HEK293 (cell line): ENCODE data around the gene DPH6.
"Not testable (repeated sequence)": the region's sequence is repeated elsewhere in the genome, so short reads cannot be mapped to it uniquely, and the experiment has no call there.

ENCODE experiments used
- CTCF ChIA-PET: fragments of 350-600 bp; formaldehyde crosslinking; extraction: SDS; loops from one replicate; lab custom pipeline; 2021; ENCODE audit warnings: antibody characterized with exemption; lab: Yijun Ruan, JAX
- POLR2A ChIA-PET: fragments of 300-600 bp; formaldehyde crosslinking; extraction: SDS; loops from one replicate; lab custom pipeline; 2020; ENCODE audit warnings: antibody characterized with exemption, inconsistent platforms; lab: Yijun Ruan, JAX
- H3K27ac ChIP-seq: fragments of 200-500 bp; sonication (Bioruptor generic); 2 replicates; pipeline ENCODE4 v1.5.1; 2014; ENCODE audit warnings: low read depth, low read length, control low read depth, inconsistent platforms; ENCODE audit errors: extremely low read depth
- H3K36me3 ChIP-seq, 2 experiments: fragments of 200-500 bp in 1 of 2; sonication (Bioruptor generic) in 1 of 2; 1 replicate in 1 of 2; 2 replicates in 1 of 2; pipeline ENCODE4 v1.5.1; 2014 to 2017; ENCODE audit warnings: inconsistent platforms in 2 of 2, low read length in 2 of 2; ENCODE audit not compliant: control insufficient read depth in 2 of 2, insufficient read depth in 1 of 2
- H3K4me1 ChIP-seq: fragments of 200-500 bp; sonication (Bioruptor generic); 2 replicates; pipeline ENCODE4 v1.5.1; 2014; ENCODE audit warnings: mild to moderate bottlenecking, low read length, inconsistent platforms; ENCODE audit not compliant: control insufficient read depth, insufficient read depth
- H3K4me3 ChIP-seq: 2 replicates; pipeline ENCODE4 v1.5.1; 2011; ENCODE audit warnings: low read depth, mild to moderate bottlenecking, control low read depth, low read length, moderate library complexity
- H3K9me3 ChIP-seq: fragments of 200-500 bp; sonication (Bioruptor generic); 2 replicates; pipeline ENCODE4 v1.5.1; 2014; ENCODE audit warnings: low read depth, low read length, inconsistent platforms; ENCODE audit not compliant: control insufficient read depth, insufficient read depth
- HOXA7 ChIP-seq: sonication (generic); formaldehyde crosslinking; IDR thresholded peaks from 2 replicates; pipeline ENCODE4 v1.8.1; 2022; ENCODE audit warnings: missing genetic modification reagents, borderline replicate concordance
- PRDM1 ChIP-seq: fragments of 450-650 bp; formaldehyde crosslinking; IDR thresholded peaks from 2 replicates; pipeline ENCODE4; 2016; ENCODE audit warnings: missing biosample characterization, missing genetic modification characterization
- ZBTB7A ChIP-seq: fragments of 450-650 bp; formaldehyde crosslinking; IDR thresholded peaks from 2 replicates; pipeline ENCODE4 v1.5.1; 2016; ENCODE audit warnings: low read depth, missing biosample characterization, missing genetic modification characterization
- ZFHX2 ChIP-seq: fragments of 450-650 bp; formaldehyde crosslinking; conservative IDR thresholded peaks from 2 replicates; pipeline ENCODE4 v1.5.1; 2016; ENCODE audit warnings: missing biosample characterization, missing genetic modification characterization
- ZNF114 ChIP-seq: fragments of 450-650 bp; formaldehyde crosslinking; IDR thresholded peaks from 2 replicates; pipeline ENCODE4 v1.5.0; 2017; ENCODE audit warnings: missing biosample characterization, missing genetic modification characterization
- ZNF221 ChIP-seq: fragments of 450-650 bp; formaldehyde crosslinking; IDR thresholded peaks from 2 replicates; pipeline ENCODE4 v1.5.1; 2017; ENCODE audit warnings: missing biosample characterization, missing genetic modification characterization, borderline replicate concordance
- ZNF223 ChIP-seq: fragments of 450-650 bp; formaldehyde crosslinking; IDR thresholded peaks from 2 replicates; pipeline ENCODE4 v1.5.1; 2016; ENCODE audit warnings: missing biosample characterization, missing genetic modification characterization
- ZNF23 ChIP-seq: fragments of 450-650 bp; formaldehyde crosslinking; IDR thresholded peaks from 2 replicates; pipeline ENCODE4 v1.5.1; 2016; ENCODE audit warnings: missing biosample characterization, missing genetic modification characterization, borderline replicate concordance
- ZNF248 ChIP-seq: fragments of 450-650 bp; formaldehyde crosslinking; IDR thresholded peaks from 2 replicates; pipeline ENCODE4 v1.5.1; 2017; ENCODE audit warnings: missing biosample characterization, missing genetic modification characterization
- ZNF366 ChIP-seq: fragments of 450-650 bp; formaldehyde crosslinking; conservative IDR thresholded peaks from 2 replicates; pipeline ENCODE4 v1.5.1; 2016; ENCODE audit warnings: missing biosample characterization, missing genetic modification characterization
- ZNF404 ChIP-seq: fragments of 450-650 bp; formaldehyde crosslinking; IDR thresholded peaks from 2 replicates; pipeline ENCODE4 v1.5.1; 2017; ENCODE audit warnings: missing biosample characterization, missing genetic modification characterization
- ZNF561 ChIP-seq: fragments of 450-650 bp; IDR thresholded peaks from 2 replicates; pipeline ENCODE4 v1.5.1; 2018; ENCODE audit warnings: missing biosample characterization, missing genetic modification characterization, borderline replicate concordance
- ZNF660 ChIP-seq: fragments of 450-650 bp; IDR thresholded peaks from 2 replicates; pipeline ENCODE4 v1.5.1; 2018; ENCODE audit warnings: missing biosample characterization, mild to moderate bottlenecking, missing genetic modification characterization
- TF ChIP-seq, protein P1 (sequence below): fragments of 450-650 bp; formaldehyde crosslinking; IDR thresholded peaks from 2 replicates; pipeline ENCODE4 v1.5.1; 2016; ENCODE audit warnings: missing biosample characterization, missing genetic modification characterization, borderline replicate concordance
- TF ChIP-seq, protein P2 (sequence below): fragments of 450-650 bp; formaldehyde crosslinking; IDR thresholded peaks from 2 replicates; pipeline ENCODE4 v1.5.1; 2017; ENCODE audit warnings: missing biosample characterization, missing genetic modification characterization
- TF ChIP-seq, protein P3 (sequence below): fragments of 450-650 bp; formaldehyde crosslinking; conservative IDR thresholded peaks from 2 replicates; pipeline ENCODE4 v1.5.1; 2016; ENCODE audit warnings: low read depth, missing biosample characterization, missing genetic modification characterization
- TF ChIP-seq, protein P4 (sequence below): fragments of 450-650 bp; formaldehyde crosslinking; IDR thresholded peaks from 2 replicates; pipeline ENCODE4 v1.5.1; 2016; ENCODE audit warnings: missing biosample characterization, missing genetic modification characterization

The DPH6 gene

DNA sequence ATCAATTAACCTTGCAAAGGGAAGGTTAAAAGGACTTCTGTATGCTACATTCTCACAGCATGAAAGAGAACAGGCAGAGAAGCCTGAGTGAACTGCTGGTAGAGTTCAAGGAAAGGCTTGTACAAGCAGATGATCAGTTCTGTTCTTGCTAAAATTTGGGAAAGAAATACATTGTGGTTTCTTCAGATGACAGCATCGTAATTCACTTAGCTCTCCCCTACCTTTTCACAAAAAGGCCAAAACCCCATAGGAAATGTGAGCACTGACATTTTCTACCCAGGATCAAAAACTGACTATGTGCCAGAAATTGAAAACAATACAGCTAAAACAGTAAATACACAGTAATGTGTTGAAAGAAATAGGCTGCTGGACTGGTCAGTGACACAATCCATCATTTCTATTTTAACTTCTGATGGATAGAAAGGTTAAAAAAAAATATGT lies 216.4 kb downstream of the DPH6 start (continued):
- TF ChIP-seq, protein P1, sequence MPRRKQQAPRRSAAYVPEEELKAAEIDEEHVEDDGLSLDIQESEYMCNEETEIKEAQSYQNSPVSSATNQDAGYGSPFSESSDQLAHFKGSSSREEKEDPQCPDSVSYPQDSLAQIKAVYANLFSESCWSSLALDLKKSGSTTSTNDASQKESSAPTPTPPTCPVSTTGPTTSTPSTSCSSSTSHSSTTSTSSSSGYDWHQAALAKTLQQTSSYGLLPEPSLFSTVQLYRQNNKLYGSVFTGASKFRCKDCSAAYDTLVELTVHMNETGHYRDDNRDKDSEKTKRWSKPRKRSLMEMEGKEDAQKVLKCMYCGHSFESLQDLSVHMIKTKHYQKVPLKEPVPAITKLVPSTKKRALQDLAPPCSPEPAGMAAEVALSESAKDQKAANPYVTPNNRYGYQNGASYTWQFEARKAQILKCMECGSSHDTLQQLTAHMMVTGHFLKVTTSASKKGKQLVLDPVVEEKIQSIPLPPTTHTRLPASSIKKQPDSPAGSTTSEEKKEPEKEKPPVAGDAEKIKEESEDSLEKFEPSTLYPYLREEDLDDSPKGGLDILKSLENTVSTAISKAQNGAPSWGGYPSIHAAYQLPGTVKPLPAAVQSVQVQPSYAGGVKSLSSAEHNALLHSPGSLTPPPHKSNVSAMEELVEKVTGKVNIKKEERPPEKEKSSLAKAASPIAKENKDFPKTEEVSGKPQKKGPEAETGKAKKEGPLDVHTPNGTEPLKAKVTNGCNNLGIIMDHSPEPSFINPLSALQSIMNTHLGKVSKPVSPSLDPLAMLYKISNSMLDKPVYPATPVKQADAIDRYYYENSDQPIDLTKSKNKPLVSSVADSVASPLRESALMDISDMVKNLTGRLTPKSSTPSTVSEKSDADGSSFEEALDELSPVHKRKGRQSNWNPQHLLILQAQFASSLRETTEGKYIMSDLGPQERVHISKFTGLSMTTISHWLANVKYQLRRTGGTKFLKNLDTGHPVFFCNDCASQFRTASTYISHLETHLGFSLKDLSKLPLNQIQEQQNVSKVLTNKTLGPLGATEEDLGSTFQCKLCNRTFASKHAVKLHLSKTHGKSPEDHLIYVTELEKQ (tag by site-specific recombination): no peak
- TF ChIP-seq, protein P2, sequence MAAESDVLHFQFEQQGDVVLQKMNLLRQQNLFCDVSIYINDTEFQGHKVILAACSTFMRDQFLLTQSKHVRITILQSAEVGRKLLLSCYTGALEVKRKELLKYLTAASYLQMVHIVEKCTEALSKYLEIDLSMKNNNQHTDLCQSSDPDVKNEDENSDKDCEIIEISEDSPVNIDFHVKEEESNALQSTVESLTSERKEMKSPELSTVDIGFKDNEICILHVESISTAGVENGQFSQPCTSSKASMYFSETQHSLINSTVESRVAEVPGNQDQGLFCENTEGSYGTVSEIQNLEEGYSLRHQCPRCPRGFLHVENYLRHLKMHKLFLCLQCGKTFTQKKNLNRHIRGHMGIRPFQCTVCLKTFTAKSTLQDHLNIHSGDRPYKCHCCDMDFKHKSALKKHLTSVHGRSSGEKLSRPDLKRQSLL (tag by site-specific recombination): no peak
- TF ChIP-seq PRDM1 (tag by site-specific recombination) (no peak), ZNF366 (tag by site-specific recombination) (no peak), ZNF561 (no peak), HOXA7 (no peak), ZNF223 (tag by site-specific recombination) (no peak), ZNF660 (tag by site-specific recombination) (no peak), ZNF114 (tag by site-specific recombination) (no peak), ZBTB7A (tag by site-specific recombination) (no peak)
- TF ChIP-seq, protein P3, sequence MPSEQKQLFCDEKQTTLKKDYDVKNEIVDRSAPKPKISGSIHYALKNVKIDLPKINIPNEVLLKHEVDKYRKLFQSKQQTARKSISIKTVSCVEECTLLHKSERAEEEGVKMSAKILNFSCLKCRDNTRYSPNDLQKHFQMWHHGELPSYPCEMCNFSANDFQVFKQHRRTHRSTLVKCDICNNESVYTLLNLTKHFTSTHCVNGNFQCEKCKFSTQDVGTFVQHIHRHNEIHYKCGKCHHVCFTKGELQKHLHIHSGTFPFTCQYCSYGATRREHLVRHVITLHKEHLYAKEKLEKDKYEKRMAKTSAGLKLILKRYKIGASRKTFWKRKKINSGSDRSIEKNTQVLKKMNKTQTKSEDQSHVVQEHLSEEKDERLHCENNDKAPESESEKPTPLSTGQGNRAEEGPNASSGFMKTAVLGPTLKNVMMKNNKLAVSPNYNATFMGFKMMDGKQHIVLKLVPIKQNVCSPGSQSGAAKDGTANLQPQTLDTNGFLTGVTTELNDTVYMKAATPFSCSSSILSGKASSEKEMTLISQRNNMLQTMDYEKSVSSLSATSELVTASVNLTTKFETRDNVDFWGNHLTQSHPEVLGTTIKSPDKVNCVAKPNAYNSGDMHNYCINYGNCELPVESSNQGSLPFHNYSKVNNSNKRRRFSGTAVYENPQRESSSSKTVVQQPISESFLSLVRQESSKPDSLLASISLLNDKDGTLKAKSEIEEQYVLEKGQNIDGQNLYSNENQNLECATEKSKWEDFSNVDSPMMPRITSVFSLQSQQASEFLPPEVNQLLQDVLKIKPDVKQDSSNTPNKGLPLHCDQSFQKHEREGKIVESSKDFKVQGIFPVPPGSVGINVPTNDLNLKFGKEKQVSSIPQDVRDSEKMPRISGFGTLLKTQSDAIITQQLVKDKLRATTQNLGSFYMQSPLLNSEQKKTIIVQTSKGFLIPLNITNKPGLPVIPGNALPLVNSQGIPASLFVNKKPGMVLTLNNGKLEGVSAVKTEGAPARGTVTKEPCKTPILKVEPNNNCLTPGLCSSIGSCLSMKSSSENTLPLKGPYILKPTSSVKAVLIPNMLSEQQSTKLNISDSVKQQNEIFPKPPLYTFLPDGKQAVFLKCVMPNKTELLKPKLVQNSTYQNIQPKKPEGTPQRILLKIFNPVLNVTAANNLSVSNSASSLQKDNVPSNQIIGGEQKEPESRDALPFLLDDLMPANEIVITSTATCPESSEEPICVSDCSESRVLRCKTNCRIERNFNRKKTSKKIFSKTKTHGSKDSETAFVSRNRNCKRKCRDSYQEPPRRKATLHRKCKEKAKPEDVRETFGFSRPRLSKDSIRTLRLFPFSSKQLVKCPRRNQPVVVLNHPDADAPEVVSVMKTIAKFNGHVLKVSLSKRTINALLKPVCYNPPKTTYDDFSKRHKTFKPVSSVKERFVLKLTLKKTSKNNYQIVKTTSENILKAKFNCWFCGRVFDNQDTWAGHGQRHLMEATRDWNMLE: no peak

DNA sequence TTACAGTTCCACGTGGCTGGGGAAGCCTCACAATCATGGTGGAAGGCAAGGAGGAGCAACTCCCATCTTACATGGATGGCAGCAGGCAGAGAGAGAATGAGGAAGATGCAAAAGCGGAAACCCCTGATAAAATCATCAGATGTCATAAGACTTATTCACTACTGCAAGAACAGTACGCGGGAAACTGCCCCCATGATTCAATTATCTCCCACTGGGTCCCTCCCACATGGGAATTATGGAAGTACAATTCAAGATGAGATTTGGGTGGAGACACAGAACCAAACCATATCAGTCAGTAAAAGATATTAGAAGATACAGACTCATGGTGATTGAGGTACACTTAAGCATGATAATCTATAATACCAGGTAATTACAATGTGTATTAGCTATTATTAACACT lies 217.1 kb downstream of the DPH6 start:
- H3K4me3 ChIP-seq, H3K36me3 ChIP-seq, H3K9me3 ChIP-seq, POLR2A ChIA-PET, H3K27ac ChIP-seq: not testable (repeated sequence)
- CTCF ChIA-PET: interaction anchor here (0.6 kb wide), 1 partner anchor 90 kb away, joined by 4 read pairs; no protein-coding TSS in a partner anchor
- peaks cover 15% of the 10 kb centered on the region; the same call in 1 of the 2 replicates for H3K4me1 ChIP-seq
- TF ChIP-seq ZFHX2 (tag by site-specific recombination): 0 out of 2 replicates have a peak, but pooled peaks have one; percentile 10

DNA sequence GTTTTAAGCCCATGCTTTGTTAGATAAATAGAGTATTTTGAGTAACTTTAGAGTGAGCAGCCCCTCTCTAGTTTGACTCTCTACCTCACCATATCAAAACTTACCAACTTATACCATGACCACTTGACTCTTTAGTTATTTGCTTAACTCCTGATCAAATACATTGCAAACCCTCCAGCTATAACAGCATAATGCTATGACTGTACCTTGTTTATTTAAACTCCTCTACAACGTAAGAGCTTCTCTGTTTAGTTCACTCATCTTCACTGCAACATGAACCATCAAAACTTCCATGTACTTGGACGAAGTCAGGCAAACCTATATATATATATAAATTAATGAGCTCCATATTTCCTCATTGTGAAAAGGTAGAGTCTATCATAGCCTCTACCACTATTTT lies 218.2 kb downstream of the DPH6 start:
- peaks cover 15% of the 10 kb centered on the region; the same call in 1 of the 2 replicates for H3K4me1 ChIP-seq
- ChIA-PET CTCF (no interaction called here), POLR2A (no interaction called here)
- H3K9me3 ChIP-seq: no peaks in the 10 kb centered on the region
- H3K27ac ChIP-seq: no peak overlapping the region; the same call in 1 of the 2 replicates
- no peak overlapping the region for H3K4me3 ChIP-seq
- no peaks in the 10 kb centered on the region for H3K36me3 ChIP-seq
- TF ChIP-seq ZNF248 (tag by site-specific recombination) (no peak), ZNF221 (tag by site-specific recombination) (no peak), HOXA7 (no peak), ZNF404 (no peak), ZNF23 (tag by site-specific recombination) (no peak)
- TF ChIP-seq, protein P4, sequence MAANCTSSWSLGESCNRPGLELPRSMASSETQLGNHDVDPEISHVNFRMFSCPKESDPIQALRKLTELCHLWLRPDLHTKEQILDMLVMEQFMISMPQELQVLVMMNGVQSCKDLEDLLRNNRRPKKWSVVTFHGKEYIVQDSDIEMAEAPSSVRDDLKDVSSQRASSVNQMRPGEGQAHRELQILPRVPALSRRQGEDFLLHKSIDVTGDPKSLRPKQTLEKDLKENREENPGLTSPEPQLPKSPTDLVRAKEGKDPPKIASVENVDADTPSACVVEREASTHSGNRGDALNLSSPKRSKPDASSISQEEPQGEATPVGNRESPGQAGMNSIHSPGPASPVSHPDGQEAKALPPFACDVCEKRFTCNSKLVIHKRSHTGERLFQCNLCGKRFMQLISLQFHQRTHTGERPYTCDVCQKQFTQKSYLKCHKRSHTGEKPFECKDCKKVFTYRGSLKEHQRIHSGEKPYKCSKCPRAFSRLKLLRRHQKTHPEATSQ (tag by site-specific recombination): no peak
